GM21717 (cell line): ENCODE results near the gene TRIOBP.
"Not testable (repeated sequence)": the region's sequence is repeated elsewhere in the genome, so short reads cannot be mapped to it uniquely, and the experiment has no call there.

Experiments
- ATAC-seq: cut with Tn5 transposase; IDR thresholded peaks from one replicate; pipeline ENCODE4 v1.9.1; 2021; ENCODE audit warnings: mild to moderate bottlenecking, moderate library complexity; ENCODE audit not compliant: unreplicated experiment

The TRIOBP gene

DNA sequence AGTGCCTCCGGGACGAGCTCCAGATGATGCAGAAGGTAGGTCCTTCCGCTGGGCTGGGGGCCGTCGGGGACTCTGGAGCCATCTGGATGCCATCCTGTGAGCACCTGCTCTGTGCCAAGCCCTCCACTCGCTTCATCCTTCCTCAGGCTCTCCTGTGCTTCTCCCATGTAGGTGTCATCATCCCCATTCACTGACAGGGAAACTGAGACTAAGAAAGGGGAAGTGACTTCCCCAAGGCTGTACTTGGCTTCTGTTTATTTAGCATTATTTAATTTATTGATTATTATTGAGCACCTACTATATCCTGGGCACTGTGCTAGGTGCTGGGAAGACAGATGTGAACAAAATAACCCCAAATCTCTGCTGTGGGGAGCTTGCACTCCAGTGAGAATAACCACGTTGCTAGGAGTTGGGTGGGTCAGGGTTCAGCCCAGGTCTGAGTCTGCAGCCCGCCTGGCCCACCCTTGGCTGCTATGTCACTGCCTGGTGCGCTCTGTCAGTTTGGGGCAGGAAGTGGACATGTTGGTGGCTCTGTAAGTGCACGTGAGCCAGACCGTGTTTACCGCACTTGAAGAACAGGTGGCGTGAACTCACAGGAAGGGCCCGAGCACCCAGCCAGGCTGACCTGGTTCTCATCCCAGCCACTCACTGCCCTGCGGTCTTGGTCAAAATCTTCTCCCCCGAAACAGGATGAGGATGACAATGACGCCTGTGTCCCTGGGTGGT is 75.0 kb downstream of the TRIOBP start:
- ATAC-seq: no peak

DNA sequence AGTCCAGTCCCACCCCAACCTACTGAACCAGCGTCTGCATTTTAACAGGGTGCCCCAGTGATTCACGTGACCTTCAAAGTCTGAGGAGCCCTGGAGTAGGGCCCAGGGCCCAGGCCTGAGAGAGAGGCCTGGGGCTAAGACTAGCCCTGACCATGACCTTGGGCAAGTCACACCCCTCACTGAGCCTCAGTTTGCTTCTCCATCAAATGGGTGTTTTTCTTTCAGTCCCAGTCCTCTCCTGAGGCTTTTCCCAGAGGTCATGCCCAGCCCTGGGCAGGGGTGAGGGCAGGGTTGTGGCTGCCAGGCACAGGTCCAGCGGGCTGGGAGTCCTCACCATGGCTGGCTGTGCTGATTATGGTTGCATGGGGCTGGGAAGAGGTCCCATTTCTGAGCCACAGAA is 77.9 kb downstream of the TRIOBP start:
- no peak for ATAC-seq

DNA sequence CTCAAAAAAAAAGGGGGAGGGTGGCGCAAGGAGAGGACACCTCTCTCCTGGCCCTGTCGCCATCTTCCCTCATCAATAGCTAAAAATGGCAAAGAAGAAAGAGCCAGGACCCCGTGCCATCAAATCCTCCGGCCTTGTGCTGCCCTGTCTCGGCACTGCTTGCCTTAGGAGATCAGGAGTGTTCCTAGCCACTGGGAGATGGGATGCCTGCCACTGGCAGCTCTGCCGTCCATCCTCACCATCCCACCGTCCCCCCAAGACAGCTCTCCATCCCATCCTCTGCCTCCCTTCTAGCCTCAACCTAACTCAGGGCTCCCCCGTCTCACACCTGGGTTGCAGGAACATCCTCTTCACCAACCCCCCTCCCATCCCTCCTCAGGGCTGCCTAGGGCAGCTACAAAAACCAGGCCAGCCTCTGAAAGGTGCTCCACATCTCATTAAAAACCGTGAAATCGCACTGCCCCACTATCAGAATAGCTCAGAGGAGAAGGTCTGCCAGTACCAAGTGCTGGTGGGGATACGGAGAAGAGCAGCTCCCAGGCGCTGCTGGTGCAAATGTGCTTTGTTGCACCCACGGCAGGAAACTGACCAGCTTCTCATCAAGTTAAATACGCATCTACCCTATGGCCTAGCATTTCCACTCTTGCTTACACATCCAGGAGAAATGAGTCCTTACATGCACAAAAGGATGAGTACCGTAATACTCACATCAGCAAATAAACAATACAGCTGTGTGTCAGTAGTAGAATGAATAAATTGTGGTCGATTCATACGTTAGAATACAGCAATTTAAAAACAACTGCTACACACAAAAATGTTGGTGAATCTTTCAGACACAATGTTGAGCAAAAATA is 79.2 kb downstream of the TRIOBP start:
- ATAC-seq: no peak

DNA sequence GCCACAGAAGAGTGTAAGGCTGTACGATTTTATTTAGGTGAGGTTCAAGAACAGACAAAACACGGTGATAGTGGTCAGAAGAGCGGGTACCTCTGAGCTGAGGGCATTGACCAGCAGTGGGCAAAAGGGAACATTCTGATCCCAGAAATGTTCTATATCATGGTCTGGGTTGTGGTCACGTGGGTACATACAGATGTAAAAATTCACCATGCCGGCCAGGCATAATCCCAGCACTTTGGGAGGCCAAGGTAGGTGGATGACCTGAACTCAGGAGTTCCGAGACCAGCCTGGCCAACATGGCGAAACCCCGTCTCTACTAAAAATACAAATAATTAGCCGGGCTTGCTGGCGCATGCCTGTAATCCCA is 79.8 kb downstream of the TRIOBP start:
- ATAC-seq: no peak

DNA sequence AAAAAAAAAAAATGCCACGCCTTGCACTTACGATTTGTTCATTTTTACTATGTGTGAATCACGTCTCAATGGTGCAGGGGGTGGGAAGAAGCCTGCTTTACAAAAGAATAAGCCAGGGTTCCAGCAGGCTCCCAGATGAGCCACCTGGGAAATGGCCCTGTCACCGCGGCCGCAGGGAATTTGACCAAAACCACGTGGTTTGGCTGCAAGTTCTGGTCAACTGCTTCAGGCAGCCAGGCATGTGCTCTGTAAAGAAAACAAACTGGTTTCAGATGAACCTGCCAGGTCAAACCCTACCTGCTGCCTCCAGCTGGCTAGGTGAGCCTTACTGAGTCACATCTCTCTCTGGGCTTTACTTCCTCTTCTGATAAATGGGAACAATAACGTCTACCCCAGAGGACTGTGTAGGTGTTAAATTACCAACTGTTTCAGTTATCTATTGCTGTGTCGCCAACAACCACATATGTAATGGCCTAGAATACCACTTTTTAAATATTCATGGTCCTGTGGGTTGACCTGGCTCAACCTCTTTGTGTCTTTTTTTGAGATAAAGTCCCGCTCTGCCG is 80.4 kb downstream of the TRIOBP start:
- ATAC-seq: peak; percentile 52

DNA sequence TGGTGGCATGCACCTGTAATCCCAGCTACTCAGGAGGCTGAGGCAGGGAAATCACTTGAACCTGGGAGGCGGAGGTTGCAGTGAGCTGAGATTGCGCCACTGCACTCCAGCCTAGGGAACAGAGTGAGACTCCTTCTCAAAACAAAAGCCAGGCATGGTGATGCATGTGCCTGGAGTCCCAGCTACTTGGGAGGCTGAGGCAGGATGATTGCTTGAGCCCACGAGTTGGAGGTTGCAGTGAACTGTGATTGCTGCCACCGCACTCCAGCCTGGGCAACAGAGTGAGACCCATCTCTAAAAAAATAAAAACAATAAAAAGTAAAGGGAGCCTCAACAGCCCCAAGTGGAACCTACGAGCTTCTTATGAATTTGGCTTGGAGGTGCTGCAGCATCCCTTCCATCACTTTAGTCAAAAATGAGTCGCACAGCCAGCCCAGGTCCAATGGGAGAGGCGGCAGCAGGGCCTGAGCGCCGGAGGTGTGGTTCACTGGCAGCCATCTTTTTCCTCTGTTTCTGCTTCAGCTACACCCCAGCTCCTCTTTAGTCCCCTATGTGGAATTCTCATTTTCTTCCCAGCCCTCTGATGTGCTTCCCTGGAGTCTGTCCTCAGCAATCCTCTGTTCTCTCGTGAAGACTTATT is 81.6 kb downstream of the TRIOBP start:
- ATAC-seq: no peak

DNA sequence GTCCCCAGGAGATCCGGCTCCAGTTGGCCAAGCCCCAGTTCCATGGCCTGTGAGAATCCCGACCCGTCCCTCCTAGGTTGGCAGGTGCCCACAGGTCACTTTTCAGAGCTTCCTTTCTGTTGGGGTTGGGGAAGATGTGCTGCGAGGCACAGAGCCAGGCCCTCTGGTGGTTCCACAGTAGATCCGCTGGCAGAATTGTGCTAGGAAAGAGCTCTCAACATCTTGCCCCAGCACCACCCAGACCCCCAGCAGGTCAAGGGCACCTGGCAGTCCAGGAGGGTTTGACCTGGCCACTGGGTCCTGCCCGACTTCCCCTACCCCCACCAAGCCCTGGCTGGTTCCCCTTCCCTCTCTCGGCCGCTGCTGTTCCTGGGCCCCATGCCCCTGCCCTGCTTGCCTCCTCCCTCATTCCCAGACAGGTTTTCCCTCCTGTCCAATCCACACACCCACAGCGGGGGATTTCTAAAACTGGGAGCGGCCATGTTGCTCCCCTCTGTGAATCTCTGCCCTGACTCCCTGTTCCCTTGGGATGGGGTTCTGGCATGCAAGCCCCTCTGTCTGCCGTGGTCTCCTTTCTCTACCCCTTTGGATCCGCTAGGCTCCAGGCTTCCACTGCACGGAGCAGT is 84.7 kb downstream of the TRIOBP start:
- ATAC-seq: no peak

DNA sequence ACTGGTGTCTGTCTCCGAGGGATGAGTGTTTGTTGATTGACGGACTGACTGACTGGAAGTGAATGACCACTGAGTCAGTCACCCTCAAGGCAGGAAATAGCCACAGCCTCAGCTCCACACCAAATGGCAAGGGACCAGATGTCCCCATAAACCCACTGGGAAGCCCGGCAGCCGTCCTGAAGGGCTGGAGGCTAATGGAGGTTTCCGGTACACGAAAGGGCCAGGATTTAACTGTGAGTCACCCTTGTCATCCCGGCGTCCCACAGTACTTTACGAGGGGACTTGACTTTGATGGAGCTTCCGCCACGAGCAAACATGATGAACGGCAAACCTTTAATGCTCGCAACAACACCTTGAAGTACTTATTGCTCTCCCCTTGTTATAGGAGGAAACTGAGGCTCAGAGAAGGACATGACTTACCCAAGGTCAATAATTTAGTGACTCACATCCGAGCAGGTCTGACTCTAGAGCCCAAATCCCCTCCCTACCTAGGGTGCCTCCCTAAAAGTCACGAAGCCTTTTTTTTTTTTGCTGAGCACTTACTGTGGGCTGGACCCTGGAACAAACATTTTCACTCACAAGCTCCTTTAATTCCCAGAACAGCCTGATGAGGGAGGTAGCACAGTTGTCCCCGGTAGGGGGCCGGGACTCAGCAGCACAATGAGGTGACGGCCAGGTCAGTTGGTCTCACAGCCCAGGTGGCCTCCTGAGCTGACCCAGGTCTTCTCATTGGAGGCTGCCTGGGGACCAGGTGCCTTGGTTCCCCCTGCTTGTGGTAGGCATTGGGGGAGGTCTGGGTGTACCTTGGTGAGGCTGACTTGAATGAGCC is 85.7 kb downstream of the TRIOBP start:
- ATAC-seq: no peak

DNA sequence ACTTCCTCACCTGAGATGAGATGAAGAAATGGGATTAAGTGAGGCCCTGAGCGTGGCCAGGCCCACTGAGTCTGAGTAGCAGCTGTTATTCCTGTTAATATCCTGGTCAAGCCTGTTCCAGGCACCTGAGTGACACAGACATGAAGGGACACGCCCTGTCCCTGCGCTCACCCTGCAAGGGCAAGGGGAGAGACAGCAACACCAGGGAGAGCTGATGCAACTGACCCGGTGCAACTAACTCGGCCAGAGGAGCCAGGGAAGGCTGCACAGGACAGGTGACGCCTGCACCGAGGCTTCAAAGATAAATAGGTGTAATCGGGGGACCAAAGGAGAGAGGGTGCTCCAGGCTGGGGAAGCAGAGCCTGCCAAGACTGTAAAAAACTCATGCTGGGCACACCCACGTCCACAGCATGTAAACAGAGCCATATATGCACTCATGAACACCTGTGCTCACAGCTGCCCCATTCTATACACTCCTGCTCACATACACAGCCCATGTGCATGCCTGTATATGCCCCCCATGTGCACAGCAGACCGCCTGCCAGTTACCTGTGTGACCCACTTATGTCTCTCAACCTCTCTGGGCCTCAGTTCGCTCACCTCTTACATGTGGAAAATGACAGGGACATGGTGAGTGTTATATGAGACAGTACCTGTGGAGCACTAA is 88.1 kb downstream of the TRIOBP start:
- no peak for ATAC-seq

DNA sequence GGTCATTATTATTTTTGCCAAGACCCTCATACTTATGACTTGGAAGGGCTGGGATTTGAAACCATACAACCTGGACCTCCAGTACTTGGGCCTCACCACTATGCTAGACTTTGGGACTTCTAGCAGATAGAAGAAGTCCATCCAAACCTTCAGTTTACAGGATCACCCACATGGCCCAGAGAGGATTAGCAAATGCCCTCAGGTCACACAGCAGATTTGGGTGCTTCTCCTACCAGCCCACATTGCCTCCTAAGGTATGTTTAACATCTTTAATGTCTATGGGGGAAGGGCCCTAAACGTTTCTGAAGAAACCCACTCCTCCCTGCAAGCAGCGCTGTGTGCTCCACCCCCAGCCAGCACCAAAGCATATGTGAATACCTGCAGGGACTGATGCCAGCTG is 93.4 kb downstream of the TRIOBP start:
- no peak for ATAC-seq

DNA sequence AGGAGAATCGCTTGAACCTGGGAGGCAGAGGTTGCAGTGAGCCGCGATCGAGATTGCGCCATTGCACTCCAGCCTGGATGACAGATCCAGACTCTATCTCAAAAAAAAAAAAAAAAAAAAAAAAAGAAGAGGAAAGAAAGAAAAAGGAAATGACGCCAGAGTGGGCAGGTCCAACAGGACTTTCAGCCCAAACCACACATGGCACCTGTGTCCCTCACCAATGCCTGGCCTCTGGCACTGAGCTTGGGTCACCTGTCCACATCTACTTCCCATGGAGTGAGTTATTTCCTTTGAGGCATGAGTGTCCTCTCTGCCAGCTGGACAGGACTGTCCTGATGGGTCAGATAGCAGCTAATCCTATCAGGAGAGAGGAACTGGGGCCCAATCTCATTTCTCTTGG is 95.6 kb downstream of the TRIOBP start:
- no peak for ATAC-seq

DNA sequence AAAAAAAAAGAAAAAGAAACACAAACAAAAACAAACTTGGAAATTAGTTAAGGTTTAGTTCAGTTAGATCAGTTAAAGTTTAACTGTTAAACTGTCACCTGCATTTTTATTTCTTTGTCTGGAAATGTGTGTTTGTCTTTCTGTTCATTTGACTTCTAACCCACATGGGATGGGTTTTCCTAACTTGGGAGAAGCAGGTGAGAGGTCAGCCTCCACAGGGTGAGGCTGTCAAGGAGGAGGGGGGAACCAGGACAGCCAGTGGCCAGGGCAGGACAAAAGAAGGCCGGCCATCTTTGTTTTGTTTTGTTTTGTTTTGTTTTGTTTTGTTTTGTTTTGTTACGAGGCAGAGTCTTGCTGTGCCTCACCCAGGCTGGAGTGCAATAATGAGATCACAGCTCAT is 97.5 kb downstream of the TRIOBP start:
- ATAC-seq: no peak

DNA sequence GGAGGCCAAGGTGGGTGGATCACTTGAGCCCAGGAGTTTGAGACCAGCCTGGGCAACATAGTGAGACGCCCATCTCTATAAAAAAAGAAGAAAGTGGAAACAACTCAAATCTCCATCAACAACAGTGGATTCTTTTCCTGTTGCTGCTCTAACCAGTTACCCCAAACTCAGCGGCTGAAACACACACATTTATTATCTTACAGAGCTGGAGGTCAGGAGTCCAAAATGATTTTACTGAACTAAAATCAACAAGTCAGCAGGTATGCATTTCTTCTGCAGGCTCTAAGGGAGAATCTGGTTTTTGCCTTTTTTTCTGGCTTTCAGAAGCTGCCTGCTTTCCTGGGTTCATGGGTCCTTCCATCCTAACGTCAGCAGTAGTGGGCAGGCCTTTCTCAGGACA is 99.2 kb downstream of the TRIOBP start:
- ATAC-seq: no peak

DNA sequence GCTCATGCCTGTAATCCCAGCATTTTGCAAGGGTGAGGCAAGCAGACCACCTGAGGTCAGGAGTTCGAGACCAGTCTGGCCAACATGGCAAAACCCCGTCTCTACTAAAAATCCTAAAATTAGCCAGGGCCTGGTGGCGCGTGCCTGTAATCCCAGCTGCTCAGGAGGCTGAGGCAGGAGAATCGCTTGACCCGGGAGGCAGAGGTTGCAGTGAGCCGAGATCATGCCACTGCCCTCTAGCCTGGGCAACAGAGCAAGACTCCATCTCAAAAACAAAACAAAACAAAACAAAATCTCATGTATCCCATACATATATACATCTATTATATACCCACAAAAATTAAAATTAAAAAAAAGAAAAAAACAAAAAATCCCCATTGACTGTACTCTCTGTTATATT is 100.4 kb downstream of the TRIOBP start:
- ATAC-seq: not testable (repeated sequence)

DNA sequence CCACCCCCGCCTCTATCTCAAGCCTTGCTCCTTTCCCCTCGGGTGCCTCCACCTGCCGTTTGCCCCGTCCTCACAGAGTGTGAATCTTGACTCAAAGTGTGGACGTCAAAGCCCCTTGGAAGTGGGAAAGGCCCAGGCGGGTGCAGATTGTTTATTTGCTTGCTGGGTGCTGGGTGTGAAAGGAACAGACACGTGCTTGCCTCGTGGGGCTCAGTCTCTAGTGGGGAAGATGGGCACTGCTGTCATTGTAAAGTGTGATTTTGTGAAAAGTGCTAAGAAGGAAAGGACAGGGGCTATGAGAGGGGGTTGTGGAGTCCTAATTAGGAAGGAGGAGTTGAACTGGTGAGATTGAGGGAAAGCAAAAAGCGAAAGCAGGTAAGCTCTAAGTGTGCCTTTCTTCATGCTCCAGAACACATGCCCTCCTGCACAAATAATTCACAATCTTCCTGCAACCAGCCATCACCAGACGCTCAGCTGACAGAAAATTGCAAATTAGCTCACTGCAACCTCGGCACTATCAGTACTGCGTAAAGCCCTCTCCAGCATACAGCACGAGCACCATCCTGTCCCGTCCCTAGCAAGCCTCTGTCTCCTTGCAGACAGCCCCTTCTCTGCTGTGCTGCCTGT is 101.1 kb downstream of the TRIOBP start:
- ATAC-seq: no peak

DNA sequence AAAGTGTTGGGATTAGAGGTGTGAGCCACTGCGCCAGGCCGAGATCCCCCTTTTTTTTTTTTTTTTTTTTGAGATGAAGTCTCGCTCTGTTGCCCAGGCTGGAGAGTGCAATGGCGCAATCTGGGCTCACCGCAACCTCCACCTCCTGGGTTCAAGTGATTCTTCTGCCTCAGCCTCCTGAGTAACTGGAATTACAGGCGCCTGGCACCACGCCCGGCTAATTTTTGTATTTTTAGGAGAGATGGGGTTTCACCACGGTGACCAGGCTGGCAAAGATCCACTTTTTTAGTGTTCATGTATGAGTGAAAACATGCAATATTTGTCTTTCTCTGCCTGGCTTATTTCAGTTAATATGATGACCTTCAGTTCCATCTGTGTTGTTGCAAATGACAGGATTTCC is 103.1 kb downstream of the TRIOBP start:
- ATAC-seq: not testable (repeated sequence)

DNA sequence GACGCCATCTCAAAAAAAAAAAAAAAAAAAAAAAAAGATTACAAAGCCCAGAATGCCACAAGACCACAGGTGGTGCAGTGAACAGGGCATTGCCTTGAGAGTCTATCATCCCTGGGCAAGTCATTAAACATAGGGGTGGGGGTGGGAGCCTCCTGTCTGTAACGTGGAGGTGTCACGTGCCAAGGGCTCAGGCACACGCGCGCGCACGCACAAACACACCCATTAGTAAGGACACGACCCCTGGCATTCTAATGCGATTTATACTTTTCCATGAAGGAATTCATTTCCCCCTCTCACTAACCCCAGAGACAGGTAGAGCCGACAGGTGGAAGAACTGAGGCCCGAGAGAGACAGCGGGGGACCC is 105.1 kb downstream of the TRIOBP start:
- ATAC-seq: no peak

DNA sequence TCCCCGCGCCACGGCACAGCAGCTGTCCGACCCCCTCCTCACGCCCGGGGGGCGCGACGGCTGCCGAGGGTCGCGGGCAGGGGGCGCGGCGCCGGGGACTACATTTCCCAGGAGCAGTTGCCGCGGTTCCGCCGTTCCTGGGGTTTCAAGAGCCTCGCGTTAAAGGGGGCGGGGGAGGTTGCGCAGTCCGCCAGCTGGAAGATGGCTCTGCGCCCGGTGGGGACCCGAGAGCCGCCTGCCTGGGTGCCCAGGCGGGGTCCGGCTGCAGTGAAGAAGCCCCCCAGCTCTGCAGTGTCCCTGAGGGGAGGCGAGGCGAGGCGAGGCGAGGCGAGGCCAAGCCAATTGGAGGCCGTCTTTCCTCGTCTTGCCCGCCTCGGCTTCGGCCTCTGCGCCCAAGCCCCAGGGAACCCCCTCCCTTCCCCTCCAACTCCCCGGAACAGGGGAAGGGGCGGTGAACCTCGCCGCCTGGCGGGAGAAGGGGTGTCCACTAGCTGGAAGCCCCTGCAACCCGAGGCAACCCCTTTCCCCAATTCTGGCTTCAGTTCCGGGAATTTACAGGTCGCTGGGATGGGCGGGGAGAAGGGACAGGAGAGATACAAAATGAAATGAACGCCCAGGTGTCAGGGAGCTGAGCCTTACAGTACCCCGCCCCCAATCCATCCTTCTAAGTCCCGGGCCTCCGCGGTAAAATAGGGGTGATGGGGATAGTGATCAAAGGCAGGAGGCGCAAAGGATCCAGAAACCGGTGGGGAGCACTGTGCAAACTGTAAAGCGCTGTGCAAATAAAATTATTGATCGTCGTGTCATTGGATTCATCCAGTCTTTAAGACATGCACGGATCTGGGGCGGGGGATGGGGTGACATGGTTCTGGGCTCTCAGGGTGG is 105.7 kb downstream of the TRIOBP start:
- ATAC-seq: no peak
